Measurements from ENCODE around the gene CIPC.

DNA sequence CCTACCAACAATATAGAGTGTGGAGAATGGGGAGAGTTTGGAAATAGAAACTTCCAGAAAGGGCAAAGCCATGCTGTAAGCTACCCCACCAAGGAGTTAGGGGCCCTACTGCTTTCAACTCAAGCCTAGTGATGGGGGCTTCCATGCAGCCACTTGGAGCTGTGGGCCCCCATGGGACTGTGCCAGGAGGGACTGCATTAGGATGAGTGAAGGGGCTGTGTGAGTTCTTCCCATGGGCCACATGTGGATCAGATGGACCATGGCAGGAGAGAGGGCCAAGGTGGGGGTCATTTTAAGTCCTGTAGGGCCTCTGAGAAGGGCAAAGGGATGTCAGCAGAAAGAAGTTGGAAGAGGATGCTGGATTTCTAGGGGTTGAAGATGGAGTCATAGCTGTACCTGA, 23.1 kb upstream of the CIPC start:
- no peak for TF ChIP-seq EZH2 (IDR thresholded peaks at IDR 0.05; ENCODE audit: low read depth)
- TF ChIP-seq, protein P1, sequence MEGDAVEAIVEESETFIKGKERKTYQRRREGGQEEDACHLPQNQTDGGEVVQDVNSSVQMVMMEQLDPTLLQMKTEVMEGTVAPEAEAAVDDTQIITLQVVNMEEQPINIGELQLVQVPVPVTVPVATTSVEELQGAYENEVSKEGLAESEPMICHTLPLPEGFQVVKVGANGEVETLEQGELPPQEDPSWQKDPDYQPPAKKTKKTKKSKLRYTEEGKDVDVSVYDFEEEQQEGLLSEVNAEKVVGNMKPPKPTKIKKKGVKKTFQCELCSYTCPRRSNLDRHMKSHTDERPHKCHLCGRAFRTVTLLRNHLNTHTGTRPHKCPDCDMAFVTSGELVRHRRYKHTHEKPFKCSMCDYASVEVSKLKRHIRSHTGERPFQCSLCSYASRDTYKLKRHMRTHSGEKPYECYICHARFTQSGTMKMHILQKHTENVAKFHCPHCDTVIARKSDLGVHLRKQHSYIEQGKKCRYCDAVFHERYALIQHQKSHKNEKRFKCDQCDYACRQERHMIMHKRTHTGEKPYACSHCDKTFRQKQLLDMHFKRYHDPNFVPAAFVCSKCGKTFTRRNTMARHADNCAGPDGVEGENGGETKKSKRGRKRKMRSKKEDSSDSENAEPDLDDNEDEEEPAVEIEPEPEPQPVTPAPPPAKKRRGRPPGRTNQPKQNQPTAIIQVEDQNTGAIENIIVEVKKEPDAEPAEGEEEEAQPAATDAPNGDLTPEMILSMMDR (conservative IDR thresholded peaks at IDR 0.05): no peak
